Body of pancreas (tissue), 4 donors: ENCODE measurements around the gene BRD4. TPM values are rescaled to one million over a fixed set of nuclear protein-coding genes. Genes with fewer than 3 reads are reported as not detected.
A peak's percentile ranks its signal among the peaks of the same experiment; 100 is the strongest.

Experiments used
- ATAC-seq: fragments of 150-250 bp; one replicate; pipeline ENCODE4 v1.9.1; 2016
- DNase-seq, 4 donors: peaks; one replicate each; pipeline ENCODE4 v3.0.0-alpha.2; 2019
- H3K27ac ChIP-seq, 4 donors: fragments of 200-600 bp; sonication (generic); 1 replicate in 3 of 4; 2 replicates in 1 of 4; pipeline versions ENCODE4 v1.5.1 to v1.6.1; 2016 to 2019; ENCODE audit warnings: mild to moderate bottlenecking in 1 of 4, mixed read lengths in 1 of 4, moderate library complexity in 1 of 4
- H3K27me3 ChIP-seq, 2 donors: fragments of 200-600 bp; sonication (generic); one replicate each; pipeline ENCODE4 v1.6.0; 2016; ENCODE audit warnings: mild to moderate bottlenecking in 1 of 2
- H3K36me3 ChIP-seq, 2 donors: fragments of 200-600 bp; sonication (generic); replicated peaks in 1 of 2; 2 replicates each; pipeline ENCODE4 v1.5.1; 2016; ENCODE audit warnings: low read depth in 2 of 2; ENCODE audit not compliant: insufficient read depth in 1 of 2
- H3K4me1 ChIP-seq: fragments of 200-600 bp; sonication (generic); one replicate; pipeline ENCODE4 v1.6.0; 2016
- H3K4me3 ChIP-seq, 2 donors: fragments of 200-600 bp; sonication (generic); 1 replicate in 1 of 2; 2 replicates in 1 of 2; pipeline ENCODE4 v1.5.1; 2016 to 2019
- H3K9me3 ChIP-seq, 3 donors: fragments of 200-600 bp; sonication (generic); 1 replicate in 2 of 3; 2 replicates in 1 of 3; pipeline ENCODE4 v1.5.1; 2016
- POLR2A ChIP-seq, 3 donors: fragments of 450-650 bp; IDR thresholded peaks; one replicate each; pipeline ENCODE4 v1.6.1; 2016; ENCODE audit warnings: antibody characterized with exemption in 3 of 3, mild to moderate bottlenecking in 2 of 3
- WGBS, 2 donors: methylation state at CpG; one replicate each; pipeline ENCODE4 v1.1.5; 2017; 5-methylcytosine and 5-hydroxymethylcytosine counted together
- intact Hi-C: fragments of 100-400 bp; cut with DNase I; formaldehyde crosslinking; loops from one replicate; pipeline ENCODE4 v1.15.1; 2023
- total RNA-seq, 2 donors: library from RNA; depleted of rRNA; stranded (reverse); fragments of >200 nt; gene quantifications; one replicate each; pipeline ENCODE4 v1.1.0, GENCODE V29; 2016
- TF ChIP-seq, protein P1 (sequence below), 7 experiments: fragments of 450-650 bp in 4 of 7; fragments of 200-600 bp in 3 of 7; sonication (generic) in 3 of 7; IDR thresholded peaks; one replicate each; pipeline ENCODE4 v1.5.1; 2016 to 2019; ENCODE audit warnings: antibody characterized with exemption in 7 of 7

BRD4 gene
- total RNA-seq, 2 donors from 2014 or later, result 15.3 to 33.6 TPM

DNA sequence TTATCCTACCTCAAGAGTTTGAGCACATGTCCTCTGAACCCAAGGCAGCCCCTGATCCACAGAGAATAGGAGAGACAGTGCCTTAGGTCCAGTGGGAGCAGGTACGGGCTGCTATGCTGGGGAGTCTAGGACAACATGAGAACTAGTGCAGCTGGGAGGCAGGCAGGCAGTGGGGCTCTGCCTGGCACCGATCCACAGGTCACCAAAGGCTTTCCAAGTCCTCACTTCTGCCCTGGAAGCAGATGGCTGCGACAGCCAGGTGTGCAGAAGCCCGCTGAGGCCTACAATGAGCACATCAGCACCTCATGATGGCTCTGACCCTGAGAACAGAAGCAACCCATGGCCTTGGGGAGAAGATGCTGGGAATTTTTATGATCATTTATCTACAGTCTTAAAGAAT lies 70.3 kb downstream of the BRD4 start:
- peak overlapping the region in 3 of 4 donors; percentile 42 to 58 (median 46) for H3K27ac ChIP-seq
- H3K36me3 ChIP-seq, result peaks cover 15 to 30% of the 10 kb centered on the region in 2 donors
- intact Hi-C loops, result loop anchor here (10.0 kb wide), 1 partner anchor 113 kb away; the partner anchor contains the start of gene AKAP8
- WGBS, 2 donors, result 43 to 47% methylated on average over 3 to 4 of the region's 4 CpGs
- H3K4me1 ChIP-seq, result peaks cover 50% of the 10 kb centered on the region
- no peaks in the 10 kb centered on the region for H3K27me3 ChIP-seq
- DNase-seq (peak; percentile 87 to 96 (median 94)), ATAC-seq (peak; percentile 52)
- H3K4me3 ChIP-seq, result no peak overlapping the region
- H3K9me3 ChIP-seq, result no peaks in the 10 kb centered on the region
- TF ChIP-seq, protein P1, sequence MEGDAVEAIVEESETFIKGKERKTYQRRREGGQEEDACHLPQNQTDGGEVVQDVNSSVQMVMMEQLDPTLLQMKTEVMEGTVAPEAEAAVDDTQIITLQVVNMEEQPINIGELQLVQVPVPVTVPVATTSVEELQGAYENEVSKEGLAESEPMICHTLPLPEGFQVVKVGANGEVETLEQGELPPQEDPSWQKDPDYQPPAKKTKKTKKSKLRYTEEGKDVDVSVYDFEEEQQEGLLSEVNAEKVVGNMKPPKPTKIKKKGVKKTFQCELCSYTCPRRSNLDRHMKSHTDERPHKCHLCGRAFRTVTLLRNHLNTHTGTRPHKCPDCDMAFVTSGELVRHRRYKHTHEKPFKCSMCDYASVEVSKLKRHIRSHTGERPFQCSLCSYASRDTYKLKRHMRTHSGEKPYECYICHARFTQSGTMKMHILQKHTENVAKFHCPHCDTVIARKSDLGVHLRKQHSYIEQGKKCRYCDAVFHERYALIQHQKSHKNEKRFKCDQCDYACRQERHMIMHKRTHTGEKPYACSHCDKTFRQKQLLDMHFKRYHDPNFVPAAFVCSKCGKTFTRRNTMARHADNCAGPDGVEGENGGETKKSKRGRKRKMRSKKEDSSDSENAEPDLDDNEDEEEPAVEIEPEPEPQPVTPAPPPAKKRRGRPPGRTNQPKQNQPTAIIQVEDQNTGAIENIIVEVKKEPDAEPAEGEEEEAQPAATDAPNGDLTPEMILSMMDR (IDR thresholded peaks at IDR 0.05), result no peak
- TF ChIP-seq POLR2A (IDR thresholded peaks at IDR 0.05), result peak in 1 of 3 donors; percentile 7

DNA sequence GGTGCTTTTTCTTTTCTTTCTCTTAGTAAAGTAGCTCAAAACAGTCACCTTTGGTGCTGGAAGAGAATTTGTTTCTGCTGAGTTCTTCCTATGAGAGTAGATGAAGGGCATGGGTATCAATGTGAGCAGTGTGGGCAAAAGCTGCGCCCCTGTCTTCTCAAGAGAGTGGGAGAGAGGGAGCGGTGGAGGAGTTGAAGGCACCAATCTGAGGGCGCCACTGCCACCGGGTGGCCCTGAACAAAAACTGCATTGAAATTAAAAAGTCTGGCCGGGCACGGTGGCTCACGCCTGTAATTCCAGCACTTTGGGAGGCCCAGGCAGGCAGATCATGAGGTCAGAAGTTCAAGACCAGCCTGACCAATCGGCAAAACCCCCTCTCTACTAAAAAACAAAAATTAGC lies 71.4 kb downstream of the BRD4 start:
- no peak for ATAC-seq
- Histone ChIP-seq H3K27me3 (no peaks in the 10 kb centered on the region), H3K36me3 (peaks cover 20 to 40% of the 10 kb centered on the region in 2 donors), H3K27ac (peak overlapping the region in 3 of 4 donors; percentile 42 to 58 (median 46)), H3K4me1 (peaks cover 40% of the 10 kb centered on the region), H3K4me3 (no peak overlapping the region), H3K9me3 (no peaks in the 10 kb centered on the region)
- TF ChIP-seq, protein P1 (IDR thresholded peaks at IDR 0.05), result peak in 1 of 7 experiments; percentile 10
- TF ChIP-seq POLR2A (IDR thresholded peaks at IDR 0.05), result no peak
- 85 to 86% methylated on average over 8 of the region's 8 CpGs for WGBS, 2 donors
- DNase-seq, result no peak
- intact Hi-C loops, result loop anchor here (10.0 kb wide), 1 partner anchor 114 kb away; the partner anchor contains the start of gene AKAP8

DNA sequence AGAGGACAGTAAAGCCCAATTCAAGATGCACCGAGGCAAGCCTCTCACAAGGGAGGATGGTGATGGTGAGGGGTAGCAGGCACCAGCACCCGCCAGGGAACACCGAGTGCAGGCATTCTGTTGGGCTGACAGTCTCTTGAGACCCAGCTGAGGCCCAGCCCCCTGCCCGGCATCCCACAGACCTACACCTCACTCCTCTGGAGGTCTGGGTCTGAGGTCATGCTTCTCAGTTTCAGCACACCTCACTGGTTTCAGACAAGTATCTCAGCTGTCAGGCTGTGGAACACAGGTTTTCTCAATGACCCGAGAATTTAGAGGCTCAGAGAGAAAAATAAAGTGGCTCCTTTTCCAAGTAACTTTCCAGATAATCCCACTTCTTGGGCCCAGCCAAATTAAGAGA lies 72.4 kb downstream of the BRD4 start:
- WGBS, 2 donors, result 80 to 81% methylated on average over 3 to 5 of the region's 5 CpGs
- no peak overlapping the region for H3K27ac ChIP-seq
- H3K4me1 ChIP-seq, result peaks cover 29% of the 10 kb centered on the region
- no peaks in the 10 kb centered on the region for H3K27me3 ChIP-seq
- no peak overlapping the region for H3K4me3 ChIP-seq
- ATAC-seq, result no peak
- no peak for DNase-seq
- H3K9me3 ChIP-seq, result no peaks in the 10 kb centered on the region
- intact Hi-C loops, result loop anchor here (10.0 kb wide), 1 partner anchor 115 kb away; the partner anchor contains the start of gene AKAP8
- no peak for TF ChIP-seq POLR2A (IDR thresholded peaks at IDR 0.05)
- TF ChIP-seq, protein P1 (IDR thresholded peaks at IDR 0.05), result no peak
- peaks cover 28 to 51% of the 10 kb centered on the region in 2 donors for H3K36me3 ChIP-seq

DNA sequence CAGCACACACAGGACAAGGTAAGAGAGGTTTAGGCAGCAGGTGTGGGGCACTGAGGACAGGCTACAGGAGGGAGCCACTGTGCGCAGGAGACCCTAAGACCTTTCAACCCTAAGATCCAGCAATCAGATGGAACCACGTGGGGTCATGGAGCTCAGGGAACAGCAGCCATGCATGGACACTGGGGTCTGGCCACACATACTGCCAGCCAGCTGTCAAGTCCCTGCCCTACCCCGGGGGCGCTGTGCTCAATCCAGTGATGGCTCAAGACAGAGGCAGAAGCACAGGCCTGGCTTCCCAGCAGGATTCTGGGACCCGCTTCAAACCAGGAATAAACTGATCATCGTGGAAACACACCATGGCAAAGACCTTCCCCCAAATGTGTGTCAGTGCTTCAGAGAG lies 74.6 kb downstream of the BRD4 start:
- Histone ChIP-seq H3K27me3 (no peaks in the 10 kb centered on the region), H3K4me3 (no peak overlapping the region), H3K4me1 (peaks cover 14% of the 10 kb centered on the region), H3K27ac (no peak overlapping the region), H3K9me3 (no peaks in the 10 kb centered on the region), H3K36me3 (peaks cover 35 to 64% of the 10 kb centered on the region in 2 donors)
- 89% methylated on average over 3 to 6 of the region's 6 CpGs for WGBS, 2 donors
- intact Hi-C loops, result no loop called here
- DNase-seq (no peak), ATAC-seq (no peak)
- TF ChIP-seq, protein P1 (IDR thresholded peaks at IDR 0.05), result no peak
- TF ChIP-seq POLR2A (IDR thresholded peaks at IDR 0.05), result no peak
